Activated CD4-positive, alpha-beta T cell treated with anti-CD3 and anti-CD28 coated beads for 36 hours (primary cell): Measurements from ENCODE around the gene ZGRF1. TPM values are rescaled to one million over a fixed set of nuclear protein-coding genes. Genes with fewer than 3 reads are reported as not detected.
"Not testable (repeated sequence)": the region's sequence is repeated elsewhere in the genome, so short reads cannot be mapped to it uniquely, and the experiment has no call there.

Source experiments
- ATAC-seq: fragments of 200-7000 bp; cut with Tn5 transposase; one replicate; pipeline ENCODE4 v1.10.0; 2021; ENCODE audit warnings: mild to moderate bottlenecking, moderate library complexity
- CTCF ChIA-PET: fragments of 350-600 bp; sonication (Branson Sonifier 250); formaldehyde crosslinking; loops from one replicate; lab custom pipeline; 2021; ENCODE audit warnings: antibody characterized with exemption; lab: Charles Lee
- POLR2A ChIA-PET: fragments of 350-600 bp; sonication (Branson Sonifier 250); formaldehyde crosslinking; loops from one replicate; lab custom pipeline; 2021; ENCODE audit warnings: antibody characterized with exemption, inconsistent platforms; lab: Charles Lee
- DNase-seq: peaks from one replicate; pipeline ENCODE4 v3.0.0-alpha.2; 2020
- H3K27ac Mint-ChIP-seq: one replicate; pipeline ENCODE4 v1.8.0; 2021; ENCODE audit warnings: mixed read lengths
- H3K27me3 Mint-ChIP-seq: one replicate; pipeline ENCODE4 v1.8.0; 2021; ENCODE audit warnings: mixed read lengths
- H3K36me3 Mint-ChIP-seq: one replicate; pipeline ENCODE4 v1.8.0; 2021; ENCODE audit warnings: low read depth, mixed read lengths
- H3K4me1 Mint-ChIP-seq: one replicate; pipeline ENCODE4 v1.8.0; 2021; ENCODE audit warnings: mixed read lengths
- H3K4me3 Mint-ChIP-seq: one replicate; pipeline ENCODE4 v1.8.0; 2021; ENCODE audit warnings: mild to moderate bottlenecking, moderate library complexity, mixed read lengths
- H3K9me3 Mint-ChIP-seq: one replicate; pipeline ENCODE4 v1.8.0; 2021; ENCODE audit warnings: low read depth, mixed read lengths
- intact Hi-C, 2 experiments: fragments of 100-400 bp; cut with DNase I in 1 of 2; cut with micrococcal nuclease in 1 of 2; formaldehyde crosslinking; loops; one replicate each; pipeline versions ENCODE4 v1.14.2 to v1.15.1; 2022 to 2024; cut with DNase I, micrococcal nuclease
- total RNA-seq, 2 experiments: library from RNA; stranded (reverse); gene quantifications; one replicate each; pipeline ENCODE4 v1.2.3, GENCODE V29; 2021

Gene ZGRF1
- total RNA-seq, 2 experiments from 2014 or later, result 38.4 to 45.0 TPM

DNA sequence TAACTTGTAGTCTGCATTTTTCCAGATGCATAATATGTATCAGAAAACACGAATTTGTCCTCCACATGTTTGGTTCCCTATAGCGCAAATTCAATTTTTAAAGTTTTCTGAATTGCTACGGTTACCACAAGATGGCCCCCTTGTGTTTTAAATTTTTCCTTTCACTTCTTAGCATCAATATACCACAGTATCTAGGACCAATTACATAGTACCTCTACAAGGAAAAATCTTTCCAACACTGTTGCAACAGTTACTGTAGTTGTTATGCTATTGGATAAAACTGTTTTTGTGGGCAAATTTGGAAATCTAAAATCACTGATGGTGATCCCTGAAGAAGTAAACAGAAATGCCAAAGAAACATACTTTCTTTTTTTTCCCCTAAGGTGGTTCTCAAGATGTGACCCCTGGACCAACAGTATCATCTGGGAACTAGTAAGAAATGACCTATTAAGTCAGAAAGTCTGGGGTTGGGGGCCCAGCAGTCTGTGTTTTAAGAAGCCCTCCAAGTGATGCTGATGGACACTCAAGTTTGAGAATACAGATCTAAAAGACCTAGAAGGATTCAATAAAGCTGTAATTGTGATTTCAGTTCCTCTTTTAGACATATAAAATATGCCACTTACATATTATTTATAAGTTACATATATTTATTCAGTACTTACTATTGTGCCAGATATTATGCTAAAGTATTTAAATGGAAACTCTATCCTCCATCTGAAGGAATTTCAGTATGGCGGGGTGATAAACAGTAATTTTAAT is 3.1 kb downstream of the ZGRF1 start:
- no peak for ATAC-seq
- peaks cover 7% of the 10 kb centered on the region for H3K36me3 Mint-ChIP-seq
- ChIA-PET CTCF (interaction anchor here (0.6 to 2.9 kb wide), 5 partner anchors 13 to 132 kb away, joined by 3 to 12 read pairs (median 5); no protein-coding TSS in a partner anchor), POLR2A (interaction anchor here (0.8 kb wide), 1 partner anchor 15 kb away, joined by 3 read pairs; no protein-coding TSS in a partner anchor)
- no peaks in the 10 kb centered on the region for H3K9me3 Mint-ChIP-seq
- H3K4me3 Mint-ChIP-seq, result no peak overlapping the region
- H3K4me1 Mint-ChIP-seq, result peaks cover 8% of the 10 kb centered on the region
- H3K27me3 Mint-ChIP-seq, result no peaks in the 10 kb centered on the region
- DNase-seq, result no peak
- H3K27ac Mint-ChIP-seq, result no peak overlapping the region
- intact Hi-C loops, result loop anchor here (1.0 kb wide), 2 partner anchors 129 to 305 kb away; no protein-coding TSS in a partner anchor

GRCh38 chr4:112626228-112626627 is 10.5 kb downstream of the ZGRF1 start:
- ATAC-seq (no peak), DNase-seq (no peak)
- no peak overlapping the region for H3K4me3 Mint-ChIP-seq
- intact Hi-C loops, result no loop called here
- CTCF ChIA-PET, result interaction anchor here (0.8 to 0.9 kb wide), 2 partner anchors 10 to 299 kb away, joined by 3 read pairs; partner anchors contain the start of genes LARP7 and ZGRF1
- H3K27ac Mint-ChIP-seq, result no peak overlapping the region
- no peaks in the 10 kb centered on the region for H3K9me3 Mint-ChIP-seq
- peaks cover 29% of the 10 kb centered on the region for H3K36me3 Mint-ChIP-seq
- POLR2A ChIA-PET, result no interaction called here
- H3K27me3 Mint-ChIP-seq, result no peaks in the 10 kb centered on the region
- H3K4me1 Mint-ChIP-seq, result no peaks in the 10 kb centered on the region

GRCh38 chr4:112616984-112617383 is 19.7 kb downstream of the ZGRF1 start:
- Mint-ChIP-seq H3K27me3 (no peaks in the 10 kb centered on the region), H3K27ac (no peak overlapping the region), H3K4me1 (no peaks in the 10 kb centered on the region), H3K9me3 (no peaks in the 10 kb centered on the region), H3K36me3 (peaks cover 18% of the 10 kb centered on the region), H3K4me3 (no peak overlapping the region)
- ChIA-PET CTCF (no interaction called here), POLR2A (interaction anchor here (0.6 kb wide), 1 partner anchor 18 kb away, joined by 3 read pairs; no protein-coding TSS in a partner anchor)
- ATAC-seq (no peak), DNase-seq (no peak)
- intact Hi-C loops, result no loop called here

GRCh38 chr4:112612814-112613213 is 23.9 kb downstream of the ZGRF1 start:
- H3K36me3 Mint-ChIP-seq, H3K4me3 Mint-ChIP-seq, H3K27ac Mint-ChIP-seq, H3K27me3 Mint-ChIP-seq, POLR2A ChIA-PET, intact Hi-C loops, H3K9me3 Mint-ChIP-seq, DNase-seq, CTCF ChIA-PET, ATAC-seq, H3K4me1 Mint-ChIP-seq: not testable (repeated sequence)

GRCh38 chr4:112604589-112604988 is 32.1 kb downstream of the ZGRF1 start:
- ATAC-seq (peak; percentile 42), DNase-seq (peak; percentile 39)
- no peaks in the 10 kb centered on the region for H3K9me3 Mint-ChIP-seq
- H3K27ac Mint-ChIP-seq, result no peak overlapping the region
- H3K4me3 Mint-ChIP-seq, result no peak overlapping the region
- H3K4me1 Mint-ChIP-seq, result no peaks in the 10 kb centered on the region
- H3K27me3 Mint-ChIP-seq, result no peaks in the 10 kb centered on the region
- H3K36me3 Mint-ChIP-seq, result peaks cover 13% of the 10 kb centered on the region
- intact Hi-C loops, result loop anchor here (5.0 to 10.0 kb wide), 3 partner anchors 277 to 500 kb away; no protein-coding TSS in a partner anchor
- ChIA-PET POLR2A (no interaction called here), CTCF (interaction anchor here (0.6 to 1.5 kb wide), 3 partner anchors 14 to 1998 kb away, joined by 3 to 5 read pairs (median 4); no protein-coding TSS in a partner anchor)

DNA sequence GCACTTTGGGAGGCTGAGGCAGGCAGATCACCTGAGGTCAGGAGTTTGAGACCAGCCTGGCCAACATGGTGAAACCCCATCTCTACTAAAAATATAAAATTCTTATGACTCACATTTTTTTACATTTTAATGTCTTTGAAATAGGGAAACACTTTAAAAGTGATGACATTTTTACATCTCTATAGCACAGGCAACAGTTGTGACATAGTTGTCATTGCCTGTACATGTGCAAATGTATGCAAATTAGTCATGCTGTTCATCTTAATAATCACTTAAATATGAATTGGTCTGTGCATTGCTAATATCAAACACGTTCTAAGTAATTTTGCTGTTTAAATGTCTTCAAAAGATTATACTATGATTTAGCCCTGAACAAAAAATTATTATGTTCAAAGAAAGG is 41.7 kb downstream of the ZGRF1 start:
- Mint-ChIP-seq H3K9me3 (peaks cover 6% of the 10 kb centered on the region), H3K27ac (no peak overlapping the region), H3K27me3 (no peaks in the 10 kb centered on the region), H3K4me1 (no peaks in the 10 kb centered on the region), H3K36me3 (peaks cover 14% of the 10 kb centered on the region), H3K4me3 (no peak overlapping the region)
- DNase-seq, result no peak
- ChIA-PET CTCF (no interaction called here), POLR2A (interaction anchor here (0.7 kb wide), 1 partner anchor 598 kb away, joined by 3 read pairs; no protein-coding TSS in a partner anchor)
- ATAC-seq, result no peak
- intact Hi-C loops, result no loop called here

GRCh38 chr4:112593438-112594133 is 43.1 kb downstream of the ZGRF1 start:
- Mint-ChIP-seq H3K4me1 (peaks cover 2% of the 10 kb centered on the region), H3K27ac (no peak overlapping the region), H3K4me3 (no peak overlapping the region), H3K27me3 (no peaks in the 10 kb centered on the region), H3K9me3 (peaks cover 6% of the 10 kb centered on the region), H3K36me3 (peaks cover 17% of the 10 kb centered on the region)
- ChIA-PET CTCF (no interaction called here), POLR2A (no interaction called here)
- intact Hi-C loops, result no loop called here
- no peak for ATAC-seq
- no peak for DNase-seq

DNA sequence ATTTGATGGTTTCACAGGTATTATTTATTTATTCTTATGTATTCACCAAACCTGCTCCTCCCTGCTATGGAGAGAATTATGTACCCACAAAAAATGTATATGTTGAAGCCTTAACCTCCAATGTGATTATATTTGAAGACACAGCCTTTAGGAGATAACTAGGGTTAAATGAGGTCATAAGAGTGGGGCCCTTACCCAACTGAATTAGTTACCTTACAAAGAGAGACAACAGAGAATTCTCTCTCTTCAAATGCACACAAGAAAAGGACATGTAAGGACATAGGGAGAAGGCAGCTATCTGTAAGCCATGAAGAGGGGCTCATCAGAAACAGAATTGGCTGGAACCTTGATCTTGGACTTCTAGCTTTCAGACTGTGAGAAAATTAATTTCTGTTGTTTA is 44.0 kb downstream of the ZGRF1 start:
- Mint-ChIP-seq H3K27me3 (no peaks in the 10 kb centered on the region), H3K27ac (no peak overlapping the region), H3K36me3 (peaks cover 17% of the 10 kb centered on the region), H3K4me3 (no peak overlapping the region), H3K4me1 (peaks cover 2% of the 10 kb centered on the region), H3K9me3 (peaks cover 6% of the 10 kb centered on the region)
- no peak for DNase-seq
- CTCF ChIA-PET, result no interaction called here
- ATAC-seq, result no peak
- intact Hi-C loops, result no loop called here
- POLR2A ChIA-PET, result no interaction called here

- POLR2A ChIA-PET, result no interaction called here
Measured at GRCh38 chr4:112591593-112591992, 45.1 kb downstream of the ZGRF1 start.

DNA sequence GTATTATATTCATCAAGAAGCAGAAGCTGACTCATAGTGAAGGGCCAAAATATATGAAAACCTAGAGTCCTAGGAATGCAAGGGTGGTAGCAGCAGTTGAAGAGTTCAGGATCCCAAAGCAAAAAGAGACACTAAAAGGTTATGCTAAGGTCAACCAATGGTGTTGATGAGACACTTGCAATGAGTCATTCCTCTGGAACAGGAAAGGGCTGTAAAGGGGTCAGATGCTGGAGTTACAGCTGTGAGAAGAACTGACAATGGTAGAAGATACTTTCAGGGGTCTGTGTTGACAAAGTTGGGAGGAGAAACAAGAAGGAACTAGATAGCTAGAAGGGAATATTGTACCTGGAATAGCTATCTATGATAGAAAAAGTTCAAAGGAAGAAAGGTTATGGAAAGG is 47.5 kb downstream of the ZGRF1 start:
- Mint-ChIP-seq H3K27me3 (no peaks in the 10 kb centered on the region), H3K4me1 (peaks cover 2% of the 10 kb centered on the region), H3K4me3 (no peak overlapping the region), H3K36me3 (peaks cover 27% of the 10 kb centered on the region), H3K27ac (no peak overlapping the region), H3K9me3 (peaks cover 6% of the 10 kb centered on the region)
- no peak for DNase-seq
- POLR2A ChIA-PET, result no interaction called here
- no peak for ATAC-seq
- intact Hi-C loops, result no loop called here
- CTCF ChIA-PET, result no interaction called here

More at GRCh38 chr4:112591593-112591992, 45.1 kb downstream of the ZGRF1 start:
- H3K27ac Mint-ChIP-seq, result no peak overlapping the region
- CTCF ChIA-PET, result no interaction called here
- ATAC-seq (no peak), DNase-seq (no peak)
- peaks cover 22% of the 10 kb centered on the region for H3K36me3 Mint-ChIP-seq
- H3K27me3 Mint-ChIP-seq, result no peaks in the 10 kb centered on the region
- no peak overlapping the region for H3K4me3 Mint-ChIP-seq
- intact Hi-C loops, result no loop called here
- peaks cover 6% of the 10 kb centered on the region for H3K9me3 Mint-ChIP-seq
- H3K4me1 Mint-ChIP-seq, result peaks cover 2% of the 10 kb centered on the region

DNA sequence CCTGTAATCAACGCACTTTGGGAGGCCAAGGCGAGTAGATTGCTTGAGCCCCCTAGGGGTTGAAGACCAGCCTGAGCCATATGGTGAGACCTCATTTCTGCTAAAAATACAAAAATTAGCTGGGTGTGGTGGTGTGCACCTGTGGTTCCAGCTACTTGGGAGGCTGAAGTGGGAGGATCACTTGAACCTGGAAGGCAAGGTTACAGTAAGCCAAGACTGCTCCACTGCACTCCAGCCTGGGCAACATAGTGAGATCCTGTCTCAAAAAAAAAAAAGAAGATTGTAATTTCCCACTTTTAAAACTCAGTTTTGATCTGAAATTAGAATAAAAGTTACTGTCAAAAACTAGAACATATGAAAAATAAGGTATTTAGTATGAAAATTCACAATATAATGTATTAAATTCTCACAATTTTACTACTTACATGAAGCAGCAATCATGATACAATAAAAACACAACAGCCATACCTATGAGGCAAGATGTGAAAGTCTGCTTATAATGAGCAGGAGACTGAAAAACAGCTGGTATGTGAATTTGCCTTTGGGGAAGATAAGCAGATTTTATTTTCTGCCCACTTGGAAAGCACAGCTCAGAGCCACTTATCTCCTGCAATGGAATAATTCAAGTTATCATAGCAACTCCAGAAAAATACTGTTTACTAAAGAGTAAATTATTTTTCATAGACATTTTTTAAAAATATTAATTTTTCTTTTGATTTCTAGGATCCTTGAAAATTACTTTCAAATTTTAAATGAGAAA is 50.6 kb downstream of the ZGRF1 start:
- no peak for ATAC-seq
- Mint-ChIP-seq H3K27ac (no peak overlapping the region), H3K27me3 (no peaks in the 10 kb centered on the region), H3K4me3 (no peak overlapping the region), H3K4me1 (peaks cover 2% of the 10 kb centered on the region), H3K9me3 (no peaks in the 10 kb centered on the region), H3K36me3 (peaks cover 30% of the 10 kb centered on the region)
- no peak for DNase-seq
- intact Hi-C loops, result no loop called here
- POLR2A ChIA-PET, result no interaction called here
- CTCF ChIA-PET, result interaction anchor here (0.8 kb wide), 1 partner anchor 24 kb away, joined by 3 read pairs; no protein-coding TSS in a partner anchor
